H9 (cell line): Measurements from ENCODE around the gene TMEM161B. TPM values are rescaled to one million over a fixed set of nuclear protein-coding genes. Genes with fewer than 3 reads are reported as not detected.
A peak's percentile ranks its signal among the peaks of the same experiment; 100 is the strongest.

Experiments
- DNase-seq: peaks from one replicate; pipeline ENCODE4 v3.0.0-alpha.2; 2017
- H2AFZ ChIP-seq: one replicate; pipeline ENCODE4 v1.6.1; 2013; ENCODE audit warnings: mild to moderate bottlenecking, low read length, control low read depth, moderate library complexity
- H2AK5ac ChIP-seq: 2 replicates; pipeline ENCODE4 v1.6.1; 2013; ENCODE audit warnings: low read length, control low read depth, mixed read lengths; ENCODE audit not compliant: insufficient read length
- H2BK120ac ChIP-seq: one replicate; pipeline ENCODE4 v1.6.1; 2013; ENCODE audit warnings: low read depth, mild to moderate bottlenecking, low read length, control low read depth, inconsistent platforms; ENCODE audit not compliant: poor library complexity, severe bottlenecking
- H2BK12ac ChIP-seq: 2 replicates; pipeline ENCODE4 v1.6.1; 2013; ENCODE audit warnings: low read length, control low read depth, mixed read lengths, low read depth; ENCODE audit not compliant: insufficient read length
- H2BK15ac ChIP-seq: 2 replicates; pipeline ENCODE4 v1.6.1; 2013; ENCODE audit warnings: low read depth, low read length, control low read depth
- H2BK20ac ChIP-seq: one replicate; pipeline ENCODE4 v1.6.1; 2013; ENCODE audit warnings: low read depth, mild to moderate bottlenecking, low read length, control low read depth, inconsistent platforms; ENCODE audit not compliant: poor library complexity, severe bottlenecking
- H2BK5ac ChIP-seq: 2 replicates; pipeline ENCODE4 v1.6.1; 2013; ENCODE audit warnings: low read length, control low read depth, mixed read lengths; ENCODE audit not compliant: insufficient read length
- H3K14ac ChIP-seq: 2 replicates; pipeline ENCODE4 v1.6.1; 2013; ENCODE audit warnings: low read length, control low read depth; ENCODE audit not compliant: insufficient read depth
- H3K18ac ChIP-seq: 2 replicates; pipeline ENCODE4 v1.6.1; 2013; ENCODE audit warnings: low read depth, mild to moderate bottlenecking, mixed read lengths, low read length, control low read depth; ENCODE audit not compliant: insufficient read length
- H3K23ac ChIP-seq: 2 replicates; pipeline ENCODE4 v1.6.1; 2013; ENCODE audit warnings: low read length, control low read depth, mixed read lengths, low read depth; ENCODE audit not compliant: insufficient read length
- H3K23me2 ChIP-seq: 2 replicates; pipeline ENCODE4 v1.6.1; 2013; ENCODE audit warnings: low read depth, mild to moderate bottlenecking, mixed read lengths, low read length, control low read depth; ENCODE audit not compliant: insufficient read length, poor library complexity, severe bottlenecking
- H3K27ac ChIP-seq: 2 replicates; pipeline ENCODE4 v1.5.1; 2013; ENCODE audit warnings: low read length, control low read depth, mixed read lengths, low read depth; ENCODE audit not compliant: insufficient read length
- H3K27me3 ChIP-seq: 2 replicates; pipeline ENCODE4 v1.6.1; 2013; ENCODE audit warnings: low read length, control low read depth, inconsistent platforms; ENCODE audit not compliant: insufficient read depth
- H3K4ac ChIP-seq: 2 replicates; pipeline ENCODE4 v1.6.1; 2013; ENCODE audit warnings: low read depth, mild to moderate bottlenecking, control low read depth, inconsistent platforms, low read length, moderate library complexity
- H3K4me1 ChIP-seq: 2 replicates; pipeline ENCODE4 v1.6.1; 2013; ENCODE audit warnings: low read length, control low read depth, inconsistent platforms; ENCODE audit not compliant: insufficient read depth
- H3K4me2 ChIP-seq: 2 replicates; pipeline ENCODE4 v1.6.1; 2013; ENCODE audit warnings: low read length, control low read depth, mixed read lengths; ENCODE audit not compliant: insufficient read length, insufficient read depth
- H3K56ac ChIP-seq: 2 replicates; pipeline ENCODE4 v1.6.1; 2013; ENCODE audit warnings: low read depth, mild to moderate bottlenecking, mixed read lengths, low read length, control low read depth; ENCODE audit not compliant: insufficient read length
- H3K79me1 ChIP-seq: 2 replicates; pipeline ENCODE4 v1.6.1; 2013; ENCODE audit warnings: low read depth, mild to moderate bottlenecking, moderate library complexity, low read length, control low read depth, inconsistent platforms; ENCODE audit not compliant: insufficient read depth, poor library complexity, severe bottlenecking
- H3K79me2 ChIP-seq: 2 replicates; pipeline ENCODE4 v1.6.1; 2013; ENCODE audit warnings: low read length, control low read depth, inconsistent platforms; ENCODE audit not compliant: insufficient read depth
- H3K9ac ChIP-seq: 2 replicates; pipeline ENCODE4 v1.6.1; 2013; ENCODE audit warnings: low read length, control low read depth, mixed read lengths; ENCODE audit not compliant: insufficient read length; ENCODE audit errors: extremely low read depth
- H3K9me3 ChIP-seq: one replicate; pipeline ENCODE4 v1.6.1; 2013; ENCODE audit warnings: low read depth, low read length, inconsistent platforms; ENCODE audit not compliant: control insufficient read depth
- H3T11ph ChIP-seq: one replicate; pipeline ENCODE4 v1.6.1; 2013; ENCODE audit warnings: mild to moderate bottlenecking, low read length, control low read depth, inconsistent platforms
- H4K20me1 ChIP-seq: one replicate; pipeline ENCODE4 v1.6.1; 2013; ENCODE audit not compliant: control insufficient read depth, insufficient read length, insufficient read depth
- H4K5ac ChIP-seq: 2 replicates; pipeline ENCODE4 v1.6.1; 2013; ENCODE audit warnings: low read depth, mild to moderate bottlenecking, mixed read lengths, low read length, control low read depth; ENCODE audit not compliant: insufficient read length
- H4K8ac ChIP-seq: replicated peaks from 2 replicates; pipeline ENCODE4 v1.6.1; 2013; ENCODE audit warnings: low read length, control low read depth, mixed read lengths, low read depth; ENCODE audit not compliant: insufficient read length
- H4K91ac ChIP-seq: 2 replicates; pipeline ENCODE4 v1.6.1; 2013; ENCODE audit warnings: low read depth, mild to moderate bottlenecking, moderate library complexity, mixed read lengths, low read length, control low read depth; ENCODE audit not compliant: insufficient read length
- H3K27ac Mint-ChIP-seq, 3 experiments: 2 replicates in 2 of 3; 3 replicates in 1 of 3; pipeline ENCODE4 v1.8.0; 2020 to 2021; ENCODE audit warnings: mixed read lengths in 3 of 3, mild to moderate bottlenecking in 1 of 3, moderate library complexity in 1 of 3
- H3K27me3 Mint-ChIP-seq: 2 replicates; pipeline ENCODE4 v1.8.0; 2021; ENCODE audit warnings: low read depth, mild to moderate bottlenecking, moderate library complexity, mixed read lengths
- H3K36me3 Mint-ChIP-seq, 3 experiments: 2 replicates in 2 of 3; 3 replicates in 1 of 3; pipeline ENCODE4 v1.8.0; 2020 to 2021; ENCODE audit warnings: low read depth in 3 of 3, mixed read lengths in 3 of 3; ENCODE audit not compliant: insufficient read depth in 1 of 3
- H3K4me1 Mint-ChIP-seq, 2 experiments: 2 replicates each; pipeline ENCODE4 v1.8.0; 2020; ENCODE audit warnings: mixed read lengths in 2 of 2
- H3K4me3 Mint-ChIP-seq, 2 experiments: 2 replicates in 1 of 2; 3 replicates in 1 of 2; pipeline ENCODE4 v1.8.0; 2020 to 2021; ENCODE audit warnings: mild to moderate bottlenecking in 2 of 2, mixed read lengths in 2 of 2, moderate library complexity in 1 of 2
- H3K9me3 Mint-ChIP-seq, 2 experiments: 2 replicates in 1 of 2; 3 replicates in 1 of 2; pipeline ENCODE4 v1.8.0; 2020; ENCODE audit warnings: mild to moderate bottlenecking in 2 of 2, mixed read lengths in 2 of 2, moderate library complexity in 1 of 2
- CTCF ChIP-seq: fragments of 200-600 bp; sonication (generic); conservative IDR thresholded peaks from 3 replicates; pipeline ENCODE4 v1.8.0; 2021; ENCODE audit warnings: antibody characterized with exemption, mild to moderate bottlenecking
- WGBS: extraction: QIAGEN DNeasy Blood & Tissue Kit; methylation state at CpG from one replicate; pipeline ENCODE4 v1.1.7; 2013; ENCODE audit warnings: missing lambda C conversion rate, low lambda C conversion rate, mixed read lengths; ENCODE audit not compliant: insufficient read length; ENCODE audit errors: extremely low coverage; 5-methylcytosine and 5-hydroxymethylcytosine counted together
- total RNA-seq: library from RNA; stranded (reverse); gene quantifications from 2 replicates; pipeline ENCODE4 v1.2.1, GENCODE V29; 2021

Gene TMEM161B
- total RNA-seq, 1 experiment from 2014 or later = 17.9 TPM

- H3K36me3 Mint-ChIP-seq = peaks cover 7 to 17% (median 9%) of the 10 kb centered on the region in 3 experiments
- Histone ChIP-seq H3K27me3 (no peaks in the 10 kb centered on the region), H2BK20ac (no peak overlapping the region), H3K79me2 (no peaks in the 10 kb centered on the region), H3K23ac (no peak overlapping the region), H3K18ac (no peak overlapping the region), H3K4ac (no peak overlapping the region), H4K20me1 (no peaks in the 10 kb centered on the region), H3K79me1 (no peaks in the 10 kb centered on the region), H3K23me2 (no peaks in the 10 kb centered on the region), H3K14ac (no peak overlapping the region), H2AK5ac (no peak overlapping the region), H3K4me2 (no peak overlapping the region), H3K27ac (no peak overlapping the region), H3T11ph (no peak overlapping the region), H4K5ac (no peak overlapping the region), H4K91ac (no peak overlapping the region), H2AFZ (no peak overlapping the region), H3K9ac (no peak overlapping the region), H3K56ac (no peak overlapping the region), H3K4me1 (no peaks in the 10 kb centered on the region), H3K9me3 (no peaks in the 10 kb centered on the region), H2BK120ac (no peak overlapping the region), H2BK5ac (no peak overlapping the region), H2BK15ac (no peak overlapping the region), H4K8ac (no peak overlapping the region), H2BK12ac (no peak overlapping the region)
- DNase-seq = no peak
- TF ChIP-seq CTCF = peak; percentile 36
- peak overlapping the region in 1 of 3 experiments; percentile 23; a peak in 1 of 7 replicates for H3K27ac Mint-ChIP-seq
- peaks cover 4% of the 10 kb centered on the region in 2 experiments; a peak in 3 of 5 replicates for H3K9me3 Mint-ChIP-seq
- H3K4me1 Mint-ChIP-seq = peaks cover 8 to 10% of the 10 kb centered on the region in 2 experiments
- H3K27me3 Mint-ChIP-seq = no peaks in the 10 kb centered on the region
- H3K4me3 Mint-ChIP-seq = no peak overlapping the region
- no CpG with 5 or more reads among the region's 2 CpGs for WGBS
Measured at GRCh38 chr5:88304356-88304755, 35.7 kb upstream of the TMEM161B start.
